ENCODE results near the gene PHACTR3.

The PHACTR3 gene

DNA sequence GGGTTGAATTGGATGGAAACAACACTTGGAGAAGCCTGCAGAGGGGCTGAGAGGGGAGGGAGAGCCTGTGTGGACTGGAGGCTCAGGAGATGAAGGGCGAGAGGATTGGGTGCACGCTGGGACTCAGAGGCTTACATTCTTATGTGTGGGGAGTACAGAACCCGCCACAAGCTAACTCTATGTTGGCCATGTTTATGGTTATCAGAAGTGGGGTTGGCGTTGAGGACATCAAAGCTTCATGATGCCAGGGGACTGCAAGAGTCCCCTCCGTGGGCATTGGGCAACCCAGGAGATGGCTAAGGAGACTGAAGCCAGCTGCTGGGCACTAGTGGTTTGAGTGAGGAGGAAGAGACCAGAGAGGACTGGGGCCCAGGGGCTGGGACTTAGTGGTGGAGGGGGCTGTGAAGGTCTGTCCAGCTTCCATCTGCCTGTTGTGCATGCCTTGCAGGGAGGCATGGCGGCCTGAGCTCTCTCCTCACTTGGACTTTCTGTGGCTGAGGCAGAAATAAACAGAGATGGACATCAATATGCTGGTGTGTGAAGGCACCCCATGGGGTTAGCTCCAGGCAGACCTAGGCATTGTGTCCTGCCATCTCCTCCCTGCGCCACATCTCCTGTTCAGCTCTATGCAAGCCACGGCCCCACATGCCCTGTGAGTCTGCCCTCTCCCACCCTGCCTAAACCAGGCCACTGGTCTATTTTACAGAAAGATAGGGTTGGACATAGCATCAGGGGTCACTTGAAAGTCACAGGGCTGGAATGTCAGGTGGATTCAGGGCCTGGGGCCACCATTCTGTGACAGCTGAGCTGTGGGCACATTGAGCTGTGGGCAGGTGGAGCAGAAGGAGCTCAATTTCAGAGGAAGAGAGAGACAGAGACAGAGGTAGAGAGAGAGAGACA, 61.6 kb downstream of the PHACTR3 start:
- Histone ChIP-seq H3K4me1 (ENCODE audit: control insufficient read depth, low read length) (no peaks in the 10 kb centered on the region), H3K36me3 (ENCODE audit: control insufficient read depth, low read length) (no peaks in the 10 kb centered on the region), H3K79me2 (ENCODE audit: control insufficient read depth, low read length) (no peaks in the 10 kb centered on the region), H3K4me3 (ENCODE audit: low read length) (no peak overlapping the region), H3K27me3 (ENCODE audit: control insufficient read depth, low read length) (no peaks in the 10 kb centered on the region), H3F3A (ENCODE audit: control insufficient read depth, insufficient read depth) (no peaks in the 10 kb centered on the region), H3K4me2 (ENCODE audit: low read length) (no peak overlapping the region), H3K9me2 (replicated peaks; ENCODE audit: control insufficient read depth, low read length) (no peaks in the 10 kb centered on the region), H3K27ac (ENCODE audit: low read depth, low read length) (no peak overlapping the region), H4K20me1 (ENCODE audit: control insufficient read depth, insufficient read depth, low read depth, low read length) (no peaks in the 10 kb centered on the region), H3K9me3 (ENCODE audit: control insufficient read depth, insufficient read depth, low read length) (no peaks in the 10 kb centered on the region)
- no peak for TF ChIP-seq EZH2phosphoT487 (IDR thresholded peaks at IDR 0.05; ENCODE audit: borderline replicate concordance, low read length)
- TF ChIP-seq, protein P1, sequence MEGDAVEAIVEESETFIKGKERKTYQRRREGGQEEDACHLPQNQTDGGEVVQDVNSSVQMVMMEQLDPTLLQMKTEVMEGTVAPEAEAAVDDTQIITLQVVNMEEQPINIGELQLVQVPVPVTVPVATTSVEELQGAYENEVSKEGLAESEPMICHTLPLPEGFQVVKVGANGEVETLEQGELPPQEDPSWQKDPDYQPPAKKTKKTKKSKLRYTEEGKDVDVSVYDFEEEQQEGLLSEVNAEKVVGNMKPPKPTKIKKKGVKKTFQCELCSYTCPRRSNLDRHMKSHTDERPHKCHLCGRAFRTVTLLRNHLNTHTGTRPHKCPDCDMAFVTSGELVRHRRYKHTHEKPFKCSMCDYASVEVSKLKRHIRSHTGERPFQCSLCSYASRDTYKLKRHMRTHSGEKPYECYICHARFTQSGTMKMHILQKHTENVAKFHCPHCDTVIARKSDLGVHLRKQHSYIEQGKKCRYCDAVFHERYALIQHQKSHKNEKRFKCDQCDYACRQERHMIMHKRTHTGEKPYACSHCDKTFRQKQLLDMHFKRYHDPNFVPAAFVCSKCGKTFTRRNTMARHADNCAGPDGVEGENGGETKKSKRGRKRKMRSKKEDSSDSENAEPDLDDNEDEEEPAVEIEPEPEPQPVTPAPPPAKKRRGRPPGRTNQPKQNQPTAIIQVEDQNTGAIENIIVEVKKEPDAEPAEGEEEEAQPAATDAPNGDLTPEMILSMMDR (IDR thresholded peaks at IDR 0.05; ENCODE audit: low read depth, low read length, poor library complexity, severe bottlenecking): no peak

DNA sequence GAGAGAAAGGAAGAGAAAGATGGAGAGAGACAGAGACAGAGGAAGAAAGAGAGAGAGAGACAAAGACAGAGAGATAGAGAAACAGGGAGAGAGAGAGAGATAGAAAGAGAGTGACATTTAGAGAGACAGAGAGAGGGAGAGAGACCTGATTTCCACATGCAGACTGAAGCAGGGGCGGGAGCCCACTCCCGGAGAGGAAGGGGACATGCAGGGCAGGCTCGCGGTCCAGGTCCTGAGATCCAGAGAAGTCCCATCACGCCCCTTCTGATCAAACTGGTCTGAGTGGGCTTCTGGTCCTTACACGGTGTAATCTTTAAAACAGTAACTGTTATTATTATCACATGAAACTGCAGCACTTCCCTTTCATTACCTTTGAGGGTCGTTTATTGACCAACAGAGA, 62.2 kb downstream of the PHACTR3 start:
- H3K4me1 ChIP-seq (ENCODE audit: control insufficient read depth, low read length): no peaks in the 10 kb centered on the region
- no peaks in the 10 kb centered on the region for H3K27me3 ChIP-seq (ENCODE audit: control insufficient read depth, low read length)
- no peaks in the 10 kb centered on the region for H3K9me3 ChIP-seq (ENCODE audit: control insufficient read depth, insufficient read depth, low read length)
- H3K4me2 ChIP-seq (ENCODE audit: low read length): no peak overlapping the region
- no peaks in the 10 kb centered on the region for H3F3A ChIP-seq (ENCODE audit: control insufficient read depth, insufficient read depth)
- H3K4me3 ChIP-seq (ENCODE audit: low read length): no peak overlapping the region
- H3K79me2 ChIP-seq (ENCODE audit: control insufficient read depth, low read length): no peaks in the 10 kb centered on the region
- H4K20me1 ChIP-seq (ENCODE audit: control insufficient read depth, insufficient read depth, low read depth, low read length): no peaks in the 10 kb centered on the region
- no peaks in the 10 kb centered on the region for H3K9me2 ChIP-seq (replicated peaks; ENCODE audit: control insufficient read depth, low read length)
- H3K36me3 ChIP-seq (ENCODE audit: control insufficient read depth, low read length): no peaks in the 10 kb centered on the region
- no peak overlapping the region for H3K27ac ChIP-seq (ENCODE audit: low read depth, low read length)
- TF ChIP-seq, protein P1 (IDR thresholded peaks at IDR 0.05; ENCODE audit: low read depth, low read length, poor library complexity, severe bottlenecking): no peak
- no peak for TF ChIP-seq EZH2phosphoT487 (IDR thresholded peaks at IDR 0.05; ENCODE audit: borderline replicate concordance, low read length)

DNA sequence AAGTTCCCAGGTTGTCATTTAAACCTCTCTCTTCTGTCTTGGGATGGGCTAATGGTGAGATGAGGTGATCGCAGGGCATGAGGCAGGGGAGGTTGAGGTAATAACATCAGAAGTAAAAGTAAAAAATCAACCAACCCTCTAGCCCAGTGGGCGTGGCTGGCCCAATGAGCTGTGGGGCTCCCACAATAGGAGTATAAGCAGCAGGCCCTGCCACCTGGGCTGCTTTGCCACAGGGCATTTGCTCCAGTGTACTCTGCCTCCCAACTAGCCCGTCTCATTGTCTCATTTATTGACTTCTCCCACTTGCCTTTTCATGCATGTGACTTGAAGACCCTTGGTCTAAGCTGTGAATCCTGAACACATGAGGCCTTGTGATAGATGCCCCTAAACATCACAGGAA, 62.8 kb downstream of the PHACTR3 start:
- H3K9me3 ChIP-seq (ENCODE audit: control insufficient read depth, insufficient read depth, low read length): no peaks in the 10 kb centered on the region
- H3K79me2 ChIP-seq (ENCODE audit: control insufficient read depth, low read length): no peaks in the 10 kb centered on the region
- TF ChIP-seq EZH2phosphoT487 (IDR thresholded peaks at IDR 0.05; ENCODE audit: borderline replicate concordance, low read length): no peak
- TF ChIP-seq, protein P1 (IDR thresholded peaks at IDR 0.05; ENCODE audit: low read depth, low read length, poor library complexity, severe bottlenecking): no peak
- no peaks in the 10 kb centered on the region for H4K20me1 ChIP-seq (ENCODE audit: control insufficient read depth, insufficient read depth, low read depth, low read length)
- no peaks in the 10 kb centered on the region for H3K4me1 ChIP-seq (ENCODE audit: control insufficient read depth, low read length)
- H3K27ac ChIP-seq (ENCODE audit: low read depth, low read length): no peak overlapping the region
- H3K4me2 ChIP-seq (ENCODE audit: low read length): no peak overlapping the region
- no peaks in the 10 kb centered on the region for H3K9me2 ChIP-seq (replicated peaks; ENCODE audit: control insufficient read depth, low read length)
- no peaks in the 10 kb centered on the region for H3K36me3 ChIP-seq (ENCODE audit: control insufficient read depth, low read length)
- no peaks in the 10 kb centered on the region for H3K27me3 ChIP-seq (ENCODE audit: control insufficient read depth, low read length)
- no peaks in the 10 kb centered on the region for H3F3A ChIP-seq (ENCODE audit: control insufficient read depth, insufficient read depth)
- H3K4me3 ChIP-seq (ENCODE audit: low read length): no peak overlapping the region
